Measurements from ENCODE around the gene POMGNT1. TPM values are rescaled to one million over a fixed set of nuclear protein-coding genes. Genes with fewer than 3 reads are reported as not detected.
A peak's percentile ranks its signal among the peaks of the same experiment; 100 is the strongest.

POMGNT1 gene
- total and polyA plus RNA-seq, 2 of the 13 experiments (the other 11 are each of a cell fraction or from before 2014, with no cell fraction given): 33.9 to 46.8 TPM

GRCh38 chr1:46247436-46248121 lies 49.3 kb upstream of the POMGNT1 start, which contains the start of gene RAD54L (continued):
- TF ChIP-seq KIAA2018 (CRISPR knock-in tag; IDR thresholded peaks at IDR 0.05; ENCODE audit: borderline replicate concordance): no peak
- no peak for TF ChIP-seq GTF2F1 (IDR thresholded peaks at IDR 0.05; ENCODE audit: low read length)
- no peak for TF ChIP-seq ZNF441 (CRISPR knock-in tag; IDR thresholded peaks at IDR 0.05; ENCODE audit: borderline replicate concordance)
- 0 out of 2 replicates have a peak, but pooled peaks have one; percentile 47 for TF ChIP-seq ZNF558 (CRISPR knock-in tag; IDR thresholded peaks at IDR 0.05; ENCODE audit: borderline replicate concordance)
- TF ChIP-seq ZNF547 (CRISPR knock-in tag; IDR thresholded peaks at IDR 0.05): no peak; the same call in 1 of the 2 replicates
- peak; percentile 30; the same call in 1 of the 2 replicates for TF ChIP-seq RXRB (CRISPR knock-in tag; IDR thresholded peaks at IDR 0.05; ENCODE audit: borderline replicate concordance)
- TF ChIP-seq ATF6 (CRISPR knock-in tag; conservative IDR thresholded peaks at IDR 0.05): no peak
- TF ChIP-seq ZNF343 (CRISPR knock-in tag; IDR thresholded peaks at IDR 0.05): no peak
- TF ChIP-seq KMT2A (CRISPR knock-in tag; IDR thresholded peaks at IDR 0.05): no peak
- no peak for TF ChIP-seq DNMT1 (CRISPR knock-in tag; IDR thresholded peaks at IDR 0.05)
- 0 out of 2 replicates have a peak, but pooled peaks have one; percentile 5 for TF ChIP-seq CTCF (CRISPR knock-in tag; IDR thresholded peaks at IDR 0.05)
- TF ChIP-seq FOXJ3 (CRISPR knock-in tag; IDR thresholded peaks at IDR 0.05; ENCODE audit: borderline replicate concordance): no peak
- 0 out of 2 replicates have a peak, but pooled peaks have one; percentile 63 for TF ChIP-seq ZFYVE20 (CRISPR knock-in tag; IDR thresholded peaks at IDR 0.05; ENCODE audit: borderline replicate concordance, low read depth)
- TF ChIP-seq ZNF652 (CRISPR knock-in tag; IDR thresholded peaks at IDR 0.05; ENCODE audit: borderline replicate concordance, low read depth): no peak
- TF ChIP-seq HNF4A (CRISPR knock-in tag; IDR thresholded peaks at IDR 0.05): peak; percentile 64
- TF ChIP-seq ZNF598 (CRISPR knock-in tag; IDR thresholded peaks at IDR 0.05; ENCODE audit: borderline replicate concordance): no peak; the same call in 1 of the 2 replicates
- no peak for TF ChIP-seq ZNF577 (CRISPR knock-in tag; IDR thresholded peaks at IDR 0.05; ENCODE audit: borderline replicate concordance, low read depth)
- no peak for TF ChIP-seq ZNF234 (CRISPR knock-in tag; conservative IDR thresholded peaks at IDR 0.05)

Measured in HepG2 (cell line).